ENCODE results near the gene ASAP3. TPM values are rescaled to one million over a fixed set of nuclear protein-coding genes. Genes with fewer than 3 reads are reported as not detected.

The ASAP3 gene
- total and polyA plus RNA-seq, 9 of the 15 experiments (the other 6 are each of a cell fraction or from before 2014, with no cell fraction given): 1.7 to 31.2 (median 17.4) TPM

GRCh38 chr1:23384312-23385058 is 99.5 kb downstream of the ASAP3 start (continued):
- TF ChIP-seq ZSCAN29 (IDR thresholded peaks at IDR 0.05) (no peak), PHTF2 (CRISPR knock-in tag; IDR thresholded peaks at IDR 0.05) (no peak), ZNF431 (CRISPR knock-in tag; IDR thresholded peaks at IDR 0.05) (no peak), ZZZ3 (IDR thresholded peaks at IDR 0.05) (no peak), KLF1 (tag; IDR thresholded peaks at IDR 0.05) (no peak), COPS2 (conservative IDR thresholded peaks at IDR 0.05) (no peak), DNMT1 (IDR thresholded peaks at IDR 0.05) (no peak), ZNF274 (IDR thresholded peaks at IDR 0.05; ENCODE audit: borderline replicate concordance, low read depth, low read length) (no peak), SFPQ (IDR thresholded peaks at IDR 0.05; ENCODE audit: low read depth, low read length) (no peak), HMG20B (CRISPR knock-in tag; IDR thresholded peaks at IDR 0.05) (no peak), POLR2AphosphoS5 (IDR thresholded peaks at IDR 0.05; ENCODE audit: control insufficient read depth, insufficient read depth, low read depth, low read length) (no peak), ZNF398 (CRISPR knock-in tag; IDR thresholded peaks at IDR 0.05) (no peak), ZNF282 (CRISPR knock-in tag; IDR thresholded peaks at IDR 0.05) (no peak), ZBTB17 (CRISPR knock-in tag; IDR thresholded peaks at IDR 0.05) (no peak), SMARCA4 (IDR thresholded peaks at IDR 0.05) (peak; percentile 88), AFF4 (CRISPR knock-in tag; IDR thresholded peaks at IDR 0.05) (no peak), ZNF41 (CRISPR knock-in tag; conservative IDR thresholded peaks at IDR 0.05) (no peak), ETS2 (tag; IDR thresholded peaks at IDR 0.05; ENCODE audit: borderline replicate concordance, poor library complexity, severe bottlenecking) (no peak), HDAC6 (IDR thresholded peaks at IDR 0.05; ENCODE audit: low read depth, low read length) (no peak), NR0B1 (IDR thresholded peaks at IDR 0.05; ENCODE audit: partially characterized antibody) (no peak)
